Heart left ventricle (tissue), 16 donors: Measurements from ENCODE around the gene CHCT1. TPM values are rescaled to one million over a fixed set of nuclear protein-coding genes. Genes with fewer than 3 reads are reported as not detected.
"Not testable (repeated sequence)": the region's sequence is repeated elsewhere in the genome, so short reads cannot be mapped to it uniquely, and the experiment has no call there.

Source experiments
- ATAC-seq, 4 donors: fragments of 200-7000 bp; cut with Tn5 transposase; one replicate each; pipeline ENCODE4 v1.9.1; 2020 to 2022; ENCODE audit warnings: moderate library complexity in 4 of 4, mild to moderate bottlenecking in 3 of 4, moderate number of reproducible peaks in 1 of 4
- DNase-seq, 5 donors: peaks; one replicate each; pipeline ENCODE4 v3.0.0-alpha.2; 2020
- H3K27ac ChIP-seq, 12 donors: fragments of 200-600 bp; sonication (generic) in 4 of 12; one replicate each; pipeline versions ENCODE4 v1.5.0 to v1.8.0; 2016 to 2022; ENCODE audit warnings: mild to moderate bottlenecking in 2 of 12
- H3K27me3 ChIP-seq, 9 donors: fragments of 200-600 bp; sonication (generic) in 2 of 9; one replicate each; pipeline versions ENCODE4 v1.5.1 to v1.8.0; 2016 to 2022; ENCODE audit warnings: mild to moderate bottlenecking in 3 of 9
- H3K36me3 ChIP-seq, 9 donors: fragments of 200-600 bp; sonication (generic) in 2 of 9; one replicate each; pipeline versions ENCODE4 v1.5.0 to v1.8.0; 2018 to 2022; ENCODE audit warnings: mild to moderate bottlenecking in 2 of 9
- H3K4me1 ChIP-seq, 12 donors: fragments of 200-600 bp; sonication (generic) in 4 of 12; one replicate each; pipeline versions ENCODE4 v1.5.0 to v1.8.0; 2016 to 2022; ENCODE audit warnings: mild to moderate bottlenecking in 3 of 12
- H3K4me3 ChIP-seq, 12 donors: fragments of 200-600 bp; sonication (generic) in 4 of 12; one replicate each; pipeline versions ENCODE4 v1.5.0 to v1.8.0; 2017 to 2022; ENCODE audit warnings: mild to moderate bottlenecking in 9 of 12, moderate library complexity in 4 of 12
- H3K9me3 ChIP-seq, 12 donors: fragments of 200-600 bp; sonication (generic) in 4 of 12; one replicate each; pipeline versions ENCODE4 v1.5.0 to v1.8.0; 2016 to 2022; ENCODE audit warnings: mild to moderate bottlenecking in 1 of 12
- CTCF ChIP-seq, 12 donors: fragments of 200-600 bp; sonication (generic) in 4 of 12; IDR thresholded peaks; one replicate each; pipeline versions ENCODE4 v1.5.0 to v1.8.0; 2018 to 2022; ENCODE audit warnings: antibody characterized with exemption in 12 of 12, mild to moderate bottlenecking in 5 of 12
- POLR2A ChIP-seq, 2 donors: fragments of 450-650 bp; IDR thresholded peaks; one replicate each; pipeline ENCODE4 v1.6.1; 2017; ENCODE audit warnings: antibody characterized with exemption in 2 of 2, mild to moderate bottlenecking in 2 of 2, moderate library complexity in 2 of 2
- WGBS, 4 donors: extraction: QIAGEN DNeasy Blood & Tissue Kit in 2 of 4; methylation state at CpG; one replicate each; pipeline versions ENCODE4 v1.1.5 to v1.1.7; 2013 to 2018; 5-methylcytosine and 5-hydroxymethylcytosine counted together
- intact Hi-C, 10 donors: fragments of 100-400 bp; cut with DNase I; formaldehyde crosslinking; loops; one replicate each; pipeline versions ENCODE4 v1.11.1 to v1.14.2; 2022
- polyA plus RNA-seq, 2 donors: library from polyadenylated mRNA; stranded (reverse); fragments of 200-250 nt; gene quantifications; one replicate each; pipeline ENCODE4 v1.2.3, GENCODE V29; 2013
- total RNA-seq, 9 donors: library from RNA; depleted of rRNA in 2 of 9; stranded (reverse); fragments of >200 nt in 2 of 9; fragmentation: NEBNext Ultra II Directional in 3 of 9; extraction: Animal tissue kit (Norgen Biotek cat#: 25700) in 3 of 9; gene quantifications; one replicate each; pipeline versions ENCODE4 v1.1.0 to v1.2.4, GENCODE V29; 2016 to 2023
- donor health status: ischemic (EF 13 %, LVEDD 7.1; RV severe dilation, severe dysfunction).
- donor health status: healthy with polysubstance abuse.
- donor health status: DM: no; HTN: yes; CAD: no.
- donor health status: DM: no; HTN: no; CAD: no.
- donor health status: ischemic (EF 25% LVEDD 6.9; RV normal size, moderate dysfunction).
- donor health status: ischemic (EF 25% LVEDD 5.7; RV mildly dilated, moderate dysfunction).
- donor health status: healthy.
- donor health status: DM: yes; HTN: yes; CAD: no.
- donor health status: ischemic (EF 35%, LVEDD 5.7; RV mildly dilated, moderate dysfunction).
- donor health status: nonischemic (EF 11% LVEDD 7.7; RV severe dilation, severe dysfunction).
- donor health status: DM: yes; HTN: yes; CAD: no.
- donor health status: PGD.
- donor health status: ischemic (EF 29% LVEDD 5.4; RV normal size, mild dysfunction).
- donor health status: nonischemic (EF 23%, LVEDD 6.1; RV moderate dilation, normal function).

Gene CHCT1
- total and polyA plus RNA-seq, 11 donors, result 0.27 TPM; not detected in 10

- H3K4me3 ChIP-seq, result no peak overlapping the region
- H3K27ac ChIP-seq, result no peak overlapping the region
- no peaks in the 10 kb centered on the region for H3K9me3 ChIP-seq
- no peak for ATAC-seq
- no peak for TF ChIP-seq CTCF (IDR thresholded peaks at IDR 0.05)
- 27 to 41% (median 35%) methylated on average over 3 of the region's 3 CpGs for WGBS, 4 donors
- peaks cover 0 to 9% (median 0%) of the 10 kb centered on the region in 12 donors for H3K4me1 ChIP-seq
- H3K36me3 ChIP-seq, result no peaks in the 10 kb centered on the region
- no peak for DNase-seq
- H3K27me3 ChIP-seq, result no peaks in the 10 kb centered on the region
- intact Hi-C loops, result no loop called here
Observed at GRCh38 chr17:60412701-60413100, 9.6 kb upstream of the CHCT1 start.

- no peak for TF ChIP-seq POLR2A (IDR thresholded peaks at IDR 0.05)
- TF ChIP-seq CTCF (IDR thresholded peaks at IDR 0.05), result no peak
- Histone ChIP-seq H3K27me3 (no peaks in the 10 kb centered on the region), H3K4me1 (peaks cover 0 to 9% (median 0%) of the 10 kb centered on the region in 12 donors), H3K36me3 (no peaks in the 10 kb centered on the region), H3K4me3 (no peak overlapping the region), H3K27ac (no peak overlapping the region), H3K9me3 (no peaks in the 10 kb centered on the region)
- DNase-seq (no peak), ATAC-seq (no peak)
- 89 to 100% (median 95%) methylated on average over 1 of the region's 1 CpG for WGBS, 4 donors
- intact Hi-C loops, result no loop called here
Observed at GRCh38 chr17:60415146-60415545, 7.1 kb upstream of the CHCT1 start.

- DNase-seq (no peak), ATAC-seq (peak in 2 of 4 donors; percentile 39 to 41)
- Histone ChIP-seq H3K27me3 (no peaks in the 10 kb centered on the region), H3K9me3 (no peaks in the 10 kb centered on the region), H3K4me1 (peaks cover 0 to 13% (median 4%) of the 10 kb centered on the region in 12 donors), H3K4me3 (no peak overlapping the region), H3K36me3 (no peaks in the 10 kb centered on the region), H3K27ac (no peak overlapping the region)
- intact Hi-C loops, result no loop called here
- WGBS, 4 donors, result 71 to 83% (median 76%) methylated on average over 2 of the region's 2 CpGs
- TF ChIP-seq CTCF (IDR thresholded peaks at IDR 0.05) (no peak), POLR2A (IDR thresholded peaks at IDR 0.05) (no peak)
Observed at GRCh38 chr17:60416368-60416925, 5.8 kb upstream of the CHCT1 start.

- intact Hi-C loops, ATAC-seq: not testable (repeated sequence)
- WGBS, 4 donors, result 93 to 99% (median 96%) methylated on average over 4 of the region's 4 CpGs
Observed at GRCh38 chr17:60419003-60419402, 3.3 kb upstream of the CHCT1 start.

GRCh38 chr17:60419875-60420274 is 2.4 kb upstream of the CHCT1 start:
- H3K36me3 ChIP-seq, DNase-seq, H3K9me3 ChIP-seq, H3K27me3 ChIP-seq, H3K27ac ChIP-seq, H3K4me3 ChIP-seq, intact Hi-C loops, ATAC-seq: not testable (repeated sequence)
- peaks cover 0 to 18% (median 9%) of the 10 kb centered on the region in 12 donors for H3K4me1 ChIP-seq
- WGBS, 4 donors, result 92 to 97% (median 94%) methylated on average over 7 of the region's 7 CpGs

More at GRCh38 chr17:60419003-60419402, 3.3 kb upstream of the CHCT1 start:
- not testable (repeated sequence) for H3K27ac ChIP-seq, DNase-seq, H3K27me3 ChIP-seq, H3K36me3 ChIP-seq, H3K9me3 ChIP-seq, H3K4me3 ChIP-seq
- H3K4me1 ChIP-seq, result peaks cover 0 to 18% (median 9%) of the 10 kb centered on the region in 12 donors
